SJCRH30 (cell line): ENCODE measurements around the gene MAPK14. TPM values are rescaled to one million over a fixed set of nuclear protein-coding genes. Genes with fewer than 3 reads are reported as not detected.

ENCODE experiments used
- DNase-seq, 2 experiments: peaks; one replicate each; pipeline ENCODE4 v3.0.0-alpha.2; 2015 to 2020
- H3K27ac ChIP-seq: fragments of 250-450 bp; sonication (Bioruptor Pico); 2 replicates; pipeline ENCODE4 v1.5.1; 2020; ENCODE audit warnings: mild to moderate bottlenecking, moderate library complexity
- H3K27me3 ChIP-seq: fragments of 250-450 bp; sonication (Bioruptor Pico); 2 replicates; pipeline ENCODE4 v1.5.1; 2020; ENCODE audit warnings: mild to moderate bottlenecking, moderate library complexity
- H3K36me3 ChIP-seq: fragments of 250-450 bp; sonication (Bioruptor Pico); 2 replicates; pipeline ENCODE4 v1.5.1; 2020; ENCODE audit warnings: mild to moderate bottlenecking, moderate library complexity
- H3K4me1 ChIP-seq: fragments of 250-450 bp; sonication (Bioruptor Pico); 2 replicates; pipeline ENCODE4 v1.5.1; 2020; ENCODE audit warnings: mild to moderate bottlenecking, moderate library complexity
- H3K4me3 ChIP-seq: fragments of 250-450 bp; sonication (Bioruptor Pico); 2 replicates; pipeline ENCODE4 v1.5.1; 2020; ENCODE audit warnings: mild to moderate bottlenecking, moderate library complexity
- H3K9me3 ChIP-seq: fragments of 250-450 bp; sonication (Bioruptor Pico); replicated peaks from 2 replicates; pipeline ENCODE4 v1.5.1; 2020; ENCODE audit warnings: mild to moderate bottlenecking, moderate library complexity
- total RNA-seq: library from RNA; depleted of rRNA; stranded (reverse); fragments of >200 nt; shearing (Covaris generic); gene quantifications from 2 replicates; pipeline ENCODE4 v1.2.3, GENCODE V29; 2014

MAPK14 gene
- total RNA-seq, 1 experiment from 2014 or later: 43.8 TPM

GRCh38 chr6:36114798-36115408 is 87.3 kb downstream of the MAPK14 start:
- no peak for DNase-seq
- Histone ChIP-seq H3K27me3 (no peaks in the 10 kb centered on the region), H3K4me1 (no peaks in the 10 kb centered on the region), H3K9me3 (no peaks in the 10 kb centered on the region), H3K4me3 (no peak overlapping the region), H3K27ac (no peak overlapping the region), H3K36me3 (no peaks in the 10 kb centered on the region; the same call in 1 of the 2 replicates)

DNA sequence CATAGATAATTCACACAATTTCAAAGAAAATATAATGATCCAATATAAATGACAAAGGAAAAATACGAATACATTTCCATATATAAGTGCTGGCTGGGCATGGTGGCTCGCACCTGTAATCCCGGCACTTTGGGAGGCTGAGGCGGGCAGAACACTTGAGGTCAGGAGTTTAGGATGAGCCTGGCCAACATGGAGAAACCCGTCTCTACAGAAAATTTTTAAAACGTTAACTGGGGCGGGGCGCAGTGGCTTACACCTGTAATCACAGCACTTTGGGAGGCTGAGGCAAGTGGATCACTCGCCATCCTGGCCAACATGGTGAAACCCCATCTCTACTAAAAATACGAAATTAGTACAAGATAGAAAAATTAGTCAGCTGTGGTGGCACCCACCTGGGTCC is 87.8 kb downstream of the MAPK14 start:
- H3K27me3 ChIP-seq: no peaks in the 10 kb centered on the region
- H3K4me1 ChIP-seq: no peaks in the 10 kb centered on the region
- H3K9me3 ChIP-seq: no peaks in the 10 kb centered on the region
- no peak overlapping the region for H3K4me3 ChIP-seq
- no peak for DNase-seq
- H3K36me3 ChIP-seq: no peaks in the 10 kb centered on the region; the same call in 1 of the 2 replicates
- no peak overlapping the region for H3K27ac ChIP-seq

- no peak overlapping the region for H3K27ac ChIP-seq
- H3K4me3 ChIP-seq: no peak overlapping the region
- no peaks in the 10 kb centered on the region for H3K9me3 ChIP-seq
- no peaks in the 10 kb centered on the region for H3K36me3 ChIP-seq
- no peak for DNase-seq
- no peaks in the 10 kb centered on the region for H3K4me1 ChIP-seq
- H3K27me3 ChIP-seq: no peaks in the 10 kb centered on the region
Observed at GRCh38 chr6:36116066-36116864, 88.7 kb downstream of the MAPK14 start.

- H3K4me1 ChIP-seq: no peaks in the 10 kb centered on the region
- no peak for DNase-seq
- H3K36me3 ChIP-seq: no peaks in the 10 kb centered on the region
- H3K9me3 ChIP-seq: no peaks in the 10 kb centered on the region
- H3K4me3 ChIP-seq: no peak overlapping the region
- H3K27me3 ChIP-seq: no peaks in the 10 kb centered on the region
- H3K27ac ChIP-seq: no peak overlapping the region
Observed at GRCh38 chr6:36116943-36117342, 89.3 kb downstream of the MAPK14 start.

DNA sequence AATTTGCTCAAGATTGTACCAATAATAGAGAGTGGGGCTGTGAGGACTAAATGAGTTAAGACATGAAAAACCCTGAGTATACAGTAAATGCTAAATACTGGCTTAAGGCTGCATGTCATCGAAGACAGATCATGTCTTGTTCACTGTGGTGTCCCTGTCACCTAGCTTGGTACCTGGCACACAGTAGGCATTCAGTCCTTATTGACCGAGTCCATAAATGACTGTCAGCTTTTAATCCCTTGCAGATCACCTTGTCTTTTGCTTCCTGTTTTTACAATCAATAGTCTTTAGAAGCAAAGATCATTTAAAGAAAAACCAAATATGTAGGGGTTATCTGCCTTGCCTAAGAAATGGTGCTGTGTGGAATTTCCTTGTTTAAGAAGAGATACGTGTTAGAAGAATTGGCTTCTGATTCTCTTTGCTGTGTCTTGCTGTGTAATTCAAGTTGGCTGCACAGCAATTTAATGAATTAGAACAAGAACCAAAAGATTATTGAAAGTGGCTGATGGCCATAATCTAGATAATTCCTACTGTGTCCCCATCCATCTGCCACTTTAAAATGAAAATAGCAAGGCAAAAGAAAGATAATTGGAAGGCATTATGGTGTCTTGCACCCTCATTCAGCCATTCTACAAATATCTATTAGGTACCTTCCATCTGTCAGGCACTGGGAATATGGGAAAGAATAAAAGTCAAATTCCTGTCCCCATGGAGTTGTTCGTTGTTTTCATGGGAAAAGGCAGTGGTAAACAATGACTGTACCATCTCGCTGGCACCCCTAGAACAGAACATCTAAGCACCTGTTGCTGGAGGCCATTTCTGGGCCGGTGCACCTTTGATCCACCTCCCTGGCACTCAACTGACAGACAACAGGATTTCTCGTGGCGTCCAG is 90.3 kb downstream of the MAPK14 start:
- no peaks in the 10 kb centered on the region for H3K27me3 ChIP-seq
- H3K4me1 ChIP-seq: no peaks in the 10 kb centered on the region
- no peak overlapping the region for H3K27ac ChIP-seq
- H3K36me3 ChIP-seq: no peaks in the 10 kb centered on the region
- H3K9me3 ChIP-seq: no peaks in the 10 kb centered on the region
- no peak overlapping the region for H3K4me3 ChIP-seq
- DNase-seq: no peak

GRCh38 chr6:36118550-36119107 is 91.0 kb downstream of the MAPK14 start:
- H3K4me3 ChIP-seq: no peak overlapping the region
- no peak overlapping the region for H3K27ac ChIP-seq
- no peaks in the 10 kb centered on the region for H3K27me3 ChIP-seq
- H3K4me1 ChIP-seq: no peaks in the 10 kb centered on the region
- no peaks in the 10 kb centered on the region for H3K36me3 ChIP-seq
- H3K9me3 ChIP-seq: no peaks in the 10 kb centered on the region
- no peak for DNase-seq

- no peak for DNase-seq
- Histone ChIP-seq H3K4me1 (no peaks in the 10 kb centered on the region), H3K27ac (no peak overlapping the region), H3K36me3 (no peaks in the 10 kb centered on the region), H3K27me3 (no peaks in the 10 kb centered on the region), H3K9me3 (no peaks in the 10 kb centered on the region), H3K4me3 (no peak overlapping the region)
Observed at GRCh38 chr6:36119209-36119608, 91.6 kb downstream of the MAPK14 start.

- no peak for DNase-seq
- H3K4me3 ChIP-seq: no peak overlapping the region
- no peaks in the 10 kb centered on the region for H3K4me1 ChIP-seq
- H3K36me3 ChIP-seq: no peaks in the 10 kb centered on the region
- H3K27me3 ChIP-seq: no peaks in the 10 kb centered on the region
- H3K27ac ChIP-seq: no peak overlapping the region
- no peaks in the 10 kb centered on the region for H3K9me3 ChIP-seq
Observed at GRCh38 chr6:36120018-36120417, 92.4 kb downstream of the MAPK14 start.

- H3K36me3 ChIP-seq: no peaks in the 10 kb centered on the region
- no peaks in the 10 kb centered on the region for H3K27me3 ChIP-seq
- no peak overlapping the region for H3K27ac ChIP-seq
- no peaks in the 10 kb centered on the region for H3K9me3 ChIP-seq
- no peak for DNase-seq
- no peaks in the 10 kb centered on the region for H3K4me1 ChIP-seq
- H3K4me3 ChIP-seq: no peak overlapping the region
Observed at GRCh38 chr6:36120539-36120938, 92.9 kb downstream of the MAPK14 start.

GRCh38 chr6:36120979-36121786 is 93.6 kb downstream of the MAPK14 start:
- H3K36me3 ChIP-seq: no peaks in the 10 kb centered on the region
- no peaks in the 10 kb centered on the region for H3K27me3 ChIP-seq
- DNase-seq: no peak
- no peak overlapping the region for H3K27ac ChIP-seq
- H3K9me3 ChIP-seq: no peaks in the 10 kb centered on the region
- no peaks in the 10 kb centered on the region for H3K4me1 ChIP-seq
- no peak overlapping the region for H3K4me3 ChIP-seq

DNA sequence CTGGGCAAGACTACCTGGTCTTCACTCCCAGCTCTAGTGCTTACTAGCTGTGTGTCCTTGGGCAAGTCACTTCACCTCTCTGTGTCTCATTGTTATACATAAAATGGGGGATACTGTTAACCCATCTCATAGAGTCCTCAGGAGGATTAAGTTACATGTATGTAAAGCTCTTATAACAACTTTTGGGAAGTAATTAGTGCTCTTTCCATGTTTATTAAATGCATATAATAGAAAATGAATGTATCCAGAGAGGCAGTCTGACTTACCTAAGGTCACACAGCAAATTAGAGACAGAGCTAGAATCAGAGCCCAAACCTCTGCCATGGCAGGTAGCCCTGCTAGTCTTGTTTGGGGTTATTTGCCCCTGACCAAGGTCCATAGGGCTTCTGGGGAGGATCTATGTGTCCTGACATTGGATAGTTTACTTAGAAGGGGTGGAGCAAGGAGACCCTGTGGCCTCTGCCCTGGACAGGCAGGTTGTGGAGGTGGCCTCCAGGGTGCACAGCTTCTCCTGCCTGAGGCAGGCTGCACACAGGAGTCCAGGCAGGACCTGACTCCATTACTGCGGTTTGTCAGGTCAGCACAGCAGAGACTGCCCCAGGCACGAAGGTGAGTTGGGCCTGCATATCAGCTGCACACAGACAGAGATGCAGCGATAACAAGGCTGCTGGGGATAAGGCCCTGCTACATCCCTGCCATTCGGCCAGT is 94.3 kb downstream of the MAPK14 start:
- Histone ChIP-seq H3K27ac (no peak overlapping the region), H3K4me3 (no peak overlapping the region), H3K9me3 (no peaks in the 10 kb centered on the region), H3K36me3 (no peaks in the 10 kb centered on the region), H3K27me3 (no peaks in the 10 kb centered on the region), H3K4me1 (no peaks in the 10 kb centered on the region)
- DNase-seq: no peak

DNA sequence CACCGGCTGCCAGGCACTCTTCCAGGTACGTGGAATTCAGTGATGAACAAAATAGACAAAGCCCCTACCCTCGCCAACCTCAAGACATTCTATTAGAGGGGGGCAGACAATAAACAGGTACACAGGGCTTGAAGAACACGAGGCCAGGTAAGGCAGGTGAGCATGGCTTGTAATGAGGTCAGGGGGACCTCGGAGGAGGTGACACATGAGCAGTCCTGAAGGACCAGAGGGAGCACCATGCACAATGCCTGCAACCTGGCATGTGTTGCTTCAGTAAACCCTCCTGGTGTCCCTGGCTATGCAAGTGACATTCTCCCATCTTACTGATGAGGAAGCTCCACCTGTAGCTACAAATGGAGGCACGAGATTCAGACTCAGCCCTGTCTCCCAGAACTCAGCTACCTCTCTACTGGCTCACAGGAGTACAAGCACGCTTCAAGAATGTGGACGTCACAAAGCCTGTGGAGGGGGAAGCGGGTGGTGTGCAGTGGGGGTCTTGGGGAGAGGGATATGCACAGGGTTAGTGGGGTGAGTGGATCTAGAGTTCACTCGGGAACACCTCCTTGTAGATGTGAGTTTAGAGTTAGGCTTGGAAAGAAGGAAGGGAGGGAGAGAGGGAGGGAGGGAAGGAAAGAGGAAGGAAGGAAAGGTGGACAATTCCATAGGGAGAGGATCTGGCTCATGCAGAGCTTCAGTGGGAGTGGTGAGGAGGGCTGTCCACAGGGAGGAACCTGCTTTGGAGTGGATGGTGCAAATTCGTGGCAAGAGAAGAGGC is 95.1 kb downstream of the MAPK14 start:
- no peaks in the 10 kb centered on the region for H3K36me3 ChIP-seq
- no peak for DNase-seq
- no peaks in the 10 kb centered on the region for H3K27me3 ChIP-seq
- no peaks in the 10 kb centered on the region for H3K9me3 ChIP-seq
- H3K4me1 ChIP-seq: no peaks in the 10 kb centered on the region
- no peak overlapping the region for H3K27ac ChIP-seq
- H3K4me3 ChIP-seq: no peak overlapping the region
